ENCODE measurements around the gene SND1.

- TF ChIP-seq CTCF (IDR thresholded peaks at IDR 0.05; ENCODE audit: insufficient read depth, low read length, poor library complexity, severe bottlenecking) (no peak), EZH2phosphoT487 (conservative IDR thresholded peaks at IDR 0.05; ENCODE audit: low read length) (no peak)
Measured at GRCh38 chr7:127702938-127703337, 50.9 kb downstream of the SND1 start.

Data from SU-DHL-6 (cell line).